ENCODE data around the gene MAP3K12.
A peak's percentile ranks its signal among the peaks of the same experiment; 100 is the strongest.

MAP3K12 gene

GRCh38 chr12:53506881-53507602, 7.8 kb upstream of the MAP3K12 start, which contains the start of gene NPFF:
NPFF (minus strand) TSS chr12:53507484; CDS start chr12:53507474, 10 bp downstream.
- Histone ChIP-seq H3K4me1 (ENCODE audit: control insufficient read depth in 1 of 2, insufficient read depth in 2 of 2, low read length in 2 of 2) (peaks cover 2 to 19% of the 10 kb centered on the region in 2 donors), H3K27ac (ENCODE audit: low read length) (no peak within 1 kb of the TSS), H3K9me3 (ENCODE audit: control insufficient read depth in 1 of 2, low read length in 2 of 2) (no peaks in the 10 kb centered on the region), H3K36me3 (ENCODE audit: control insufficient read depth in 1 of 2, insufficient read depth in 2 of 2, low read length in 2 of 2) (peaks cover 24 to 49% of the 10 kb centered on the region in 2 donors), H3K4me3 (ENCODE audit: low read depth in 1 of 2, low read length in 2 of 2) (no peak within 1 kb of the TSS), H3K27me3 (ENCODE audit: low read depth, low read length) (no peaks in the 10 kb centered on the region)

- Histone ChIP-seq H3K27me3 (ENCODE audit: low read depth, low read length) (no peaks in the 10 kb centered on the region), H3K9me3 (ENCODE audit: control insufficient read depth in 1 of 2, low read length in 2 of 2) (no peaks in the 10 kb centered on the region), H3K4me1 (ENCODE audit: control insufficient read depth in 1 of 2, insufficient read depth in 2 of 2, low read length in 2 of 2) (peaks cover 8 to 25% of the 10 kb centered on the region in 2 donors), H3K4me3 (ENCODE audit: low read depth in 1 of 2, low read length in 2 of 2) (no peak overlapping the region), H3K36me3 (ENCODE audit: control insufficient read depth in 1 of 2, insufficient read depth in 2 of 2, low read length in 2 of 2) (peaks cover 18 to 43% of the 10 kb centered on the region in 2 donors), H3K27ac (ENCODE audit: low read length) (no peak overlapping the region)
Observed at GRCh38 chr12:53506450-53506785, 7.2 kb upstream of the MAP3K12 start.

GRCh38 chr12:53505555-53506449, 6.5 kb upstream of the MAP3K12 start:
- H3K4me3 ChIP-seq (ENCODE audit: low read depth in 1 of 2, low read length in 2 of 2), result no peak overlapping the region
- H3K4me1 ChIP-seq (ENCODE audit: control insufficient read depth in 1 of 2, insufficient read depth in 2 of 2, low read length in 2 of 2), result peaks cover 8 to 26% of the 10 kb centered on the region in 2 donors
- peaks cover 18 to 37% of the 10 kb centered on the region in 2 donors for H3K36me3 ChIP-seq (ENCODE audit: control insufficient read depth in 1 of 2, insufficient read depth in 2 of 2, low read length in 2 of 2)
- no peaks in the 10 kb centered on the region for H3K9me3 ChIP-seq (ENCODE audit: control insufficient read depth in 1 of 2, low read length in 2 of 2)
- no peaks in the 10 kb centered on the region for H3K27me3 ChIP-seq (ENCODE audit: low read depth, low read length)
- H3K27ac ChIP-seq (ENCODE audit: low read length), result no peak overlapping the region

- H3K27ac ChIP-seq (ENCODE audit: low read length), result no peak overlapping the region
- H3K36me3 ChIP-seq (ENCODE audit: control insufficient read depth in 1 of 2, insufficient read depth in 2 of 2, low read length in 2 of 2), result peaks cover 18 to 30% of the 10 kb centered on the region in 2 donors
- H3K27me3 ChIP-seq (ENCODE audit: low read depth, low read length), result no peaks in the 10 kb centered on the region
- H3K4me1 ChIP-seq (ENCODE audit: control insufficient read depth in 1 of 2, insufficient read depth in 2 of 2, low read length in 2 of 2), result peaks cover 10 to 29% of the 10 kb centered on the region in 2 donors
- no peaks in the 10 kb centered on the region for H3K9me3 ChIP-seq (ENCODE audit: control insufficient read depth in 1 of 2, low read length in 2 of 2)
- no peak overlapping the region for H3K4me3 ChIP-seq (ENCODE audit: low read depth in 1 of 2, low read length in 2 of 2)
Observed at GRCh38 chr12:53505086-53505485, 5.8 kb upstream of the MAP3K12 start.

GRCh38 chr12:53504004-53504920, 5.0 kb upstream of the MAP3K12 start:
- no peak overlapping the region for H3K27ac ChIP-seq (ENCODE audit: low read length)
- no peaks in the 10 kb centered on the region for H3K9me3 ChIP-seq (ENCODE audit: control insufficient read depth in 1 of 2, low read length in 2 of 2)
- no peak overlapping the region for H3K4me3 ChIP-seq (ENCODE audit: low read depth in 1 of 2, low read length in 2 of 2)
- no peaks in the 10 kb centered on the region for H3K27me3 ChIP-seq (ENCODE audit: low read depth, low read length)
- peaks cover 14 to 29% of the 10 kb centered on the region in 2 donors for H3K4me1 ChIP-seq (ENCODE audit: control insufficient read depth in 1 of 2, insufficient read depth in 2 of 2, low read length in 2 of 2)
- peaks cover 18 to 30% of the 10 kb centered on the region in 2 donors for H3K36me3 ChIP-seq (ENCODE audit: control insufficient read depth in 1 of 2, insufficient read depth in 2 of 2, low read length in 2 of 2)

GRCh38 chr12:53502983-53503728, 3.9 kb upstream of the MAP3K12 start:
- peaks cover 14 to 25% of the 10 kb centered on the region in 2 donors for H3K4me1 ChIP-seq (ENCODE audit: control insufficient read depth in 1 of 2, insufficient read depth in 2 of 2, low read length in 2 of 2)
- peaks cover 18 to 30% of the 10 kb centered on the region in 2 donors for H3K36me3 ChIP-seq (ENCODE audit: control insufficient read depth in 1 of 2, insufficient read depth in 2 of 2, low read length in 2 of 2)
- H3K27me3 ChIP-seq (ENCODE audit: low read depth, low read length), result no peaks in the 10 kb centered on the region
- H3K27ac ChIP-seq (ENCODE audit: low read length), result no peak overlapping the region
- H3K9me3 ChIP-seq (ENCODE audit: control insufficient read depth in 1 of 2, low read length in 2 of 2), result no peaks in the 10 kb centered on the region
- no peak overlapping the region for H3K4me3 ChIP-seq (ENCODE audit: low read depth in 1 of 2, low read length in 2 of 2)

- H3K9me3 ChIP-seq (ENCODE audit: control insufficient read depth in 1 of 2, low read length in 2 of 2), result no peaks in the 10 kb centered on the region
- peaks cover 14 to 30% of the 10 kb centered on the region in 2 donors for H3K36me3 ChIP-seq (ENCODE audit: control insufficient read depth in 1 of 2, insufficient read depth in 2 of 2, low read length in 2 of 2)
- peak overlapping the region; percentile 63 to 77 for H3K4me3 ChIP-seq (ENCODE audit: low read depth in 1 of 2, low read length in 2 of 2)
- H3K4me1 ChIP-seq (ENCODE audit: control insufficient read depth in 1 of 2, insufficient read depth in 2 of 2, low read length in 2 of 2), result peaks cover 14 to 30% of the 10 kb centered on the region in 2 donors
- no peak overlapping the region for H3K27ac ChIP-seq (ENCODE audit: low read length)
- H3K27me3 ChIP-seq (ENCODE audit: low read depth, low read length), result no peaks in the 10 kb centered on the region
Observed at GRCh38 chr12:53502331-53502730, 3.1 kb upstream of the MAP3K12 start.

GRCh38 chr12:53501615-53502181, 2.4 kb upstream of the MAP3K12 start:
- peak overlapping the region; percentile 100 for H3K27ac ChIP-seq (ENCODE audit: low read length)
- H3K4me1 ChIP-seq (ENCODE audit: control insufficient read depth in 1 of 2, insufficient read depth in 2 of 2, low read length in 2 of 2), result peaks cover 14 to 30% of the 10 kb centered on the region in 2 donors
- H3K36me3 ChIP-seq (ENCODE audit: control insufficient read depth in 1 of 2, insufficient read depth in 2 of 2, low read length in 2 of 2), result peaks cover 9 to 24% of the 10 kb centered on the region in 2 donors
- H3K9me3 ChIP-seq (ENCODE audit: control insufficient read depth in 1 of 2, low read length in 2 of 2), result no peaks in the 10 kb centered on the region
- peak overlapping the region; percentile 63 to 77 for H3K4me3 ChIP-seq (ENCODE audit: low read depth in 1 of 2, low read length in 2 of 2)
- no peaks in the 10 kb centered on the region for H3K27me3 ChIP-seq (ENCODE audit: low read depth, low read length)

GRCh38 chr12:53500776-53501614, 1.7 kb upstream of the MAP3K12 start, which contains the start of gene TARBP2:
TARBP2 (plus strand) TSS chr12:53501283; CDS start chr12:53501409, 126 bp downstream.
- H3K4me3 ChIP-seq (ENCODE audit: low read depth in 1 of 2, low read length in 2 of 2), result peak within 1 kb of the TSS; percentile 63 to 92
- no peaks in the 10 kb centered on the region for H3K9me3 ChIP-seq (ENCODE audit: control insufficient read depth in 1 of 2, low read length in 2 of 2)
- H3K27me3 ChIP-seq (ENCODE audit: low read depth, low read length), result no peaks in the 10 kb centered on the region
- peak within 1 kb of the TSS; percentile 100 for H3K27ac ChIP-seq (ENCODE audit: low read length)
- H3K36me3 ChIP-seq (ENCODE audit: control insufficient read depth in 1 of 2, insufficient read depth in 2 of 2, low read length in 2 of 2), result peaks cover 5 to 17% of the 10 kb centered on the region in 2 donors
- H3K4me1 ChIP-seq (ENCODE audit: control insufficient read depth in 1 of 2, insufficient read depth in 2 of 2, low read length in 2 of 2), result peaks cover 18 to 30% of the 10 kb centered on the region in 2 donors
